SJSA1 (cell line): ENCODE results near the gene SLC25A25. TPM values are rescaled to one million over a fixed set of nuclear protein-coding genes. Genes with fewer than 3 reads are reported as not detected.

Experiments
- DNase-seq, 2 experiments: peaks; one replicate each; pipeline ENCODE4 v3.0.0-alpha.2; 2015 to 2020; ENCODE audit warnings: low spot score in 2 of 2, low read depth in 1 of 2
- H3K27ac ChIP-seq: fragments of 250-450 bp; sonication (Bioruptor Pico); 2 replicates; pipeline ENCODE4 v1.5.1; 2020; ENCODE audit warnings: mild to moderate bottlenecking, moderate library complexity
- H3K27me3 ChIP-seq: fragments of 250-450 bp; sonication (Bioruptor Pico); replicated peaks from 2 replicates; pipeline ENCODE4 v1.5.1; 2020; ENCODE audit warnings: mild to moderate bottlenecking, moderate library complexity
- H3K36me3 ChIP-seq: fragments of 250-450 bp; sonication (Bioruptor Pico); 2 replicates; pipeline ENCODE4 v1.5.1; 2020; ENCODE audit warnings: mild to moderate bottlenecking
- H3K4me1 ChIP-seq: fragments of 250-450 bp; sonication (Bioruptor Pico); replicated peaks from 2 replicates; pipeline ENCODE4 v1.6.1; 2021; ENCODE audit warnings: mild to moderate bottlenecking
- H3K4me3 ChIP-seq: fragments of 250-450 bp; sonication (Bioruptor Pico); 2 replicates; pipeline ENCODE4 v1.5.1; 2020; ENCODE audit warnings: mild to moderate bottlenecking
- H3K9me3 ChIP-seq: fragments of 250-450 bp; sonication (Bioruptor Pico); replicated peaks from 2 replicates; pipeline ENCODE4 v1.5.1; 2020; ENCODE audit warnings: mild to moderate bottlenecking
- total RNA-seq: library from RNA; depleted of rRNA; stranded (reverse); fragments of >200 nt; shearing (Covaris generic); gene quantifications from 2 replicates; pipeline ENCODE4 v1.2.3, GENCODE V29; 2014

SLC25A25 gene
- total RNA-seq, 1 experiment from 2014 or later: 30.8 TPM

DNA sequence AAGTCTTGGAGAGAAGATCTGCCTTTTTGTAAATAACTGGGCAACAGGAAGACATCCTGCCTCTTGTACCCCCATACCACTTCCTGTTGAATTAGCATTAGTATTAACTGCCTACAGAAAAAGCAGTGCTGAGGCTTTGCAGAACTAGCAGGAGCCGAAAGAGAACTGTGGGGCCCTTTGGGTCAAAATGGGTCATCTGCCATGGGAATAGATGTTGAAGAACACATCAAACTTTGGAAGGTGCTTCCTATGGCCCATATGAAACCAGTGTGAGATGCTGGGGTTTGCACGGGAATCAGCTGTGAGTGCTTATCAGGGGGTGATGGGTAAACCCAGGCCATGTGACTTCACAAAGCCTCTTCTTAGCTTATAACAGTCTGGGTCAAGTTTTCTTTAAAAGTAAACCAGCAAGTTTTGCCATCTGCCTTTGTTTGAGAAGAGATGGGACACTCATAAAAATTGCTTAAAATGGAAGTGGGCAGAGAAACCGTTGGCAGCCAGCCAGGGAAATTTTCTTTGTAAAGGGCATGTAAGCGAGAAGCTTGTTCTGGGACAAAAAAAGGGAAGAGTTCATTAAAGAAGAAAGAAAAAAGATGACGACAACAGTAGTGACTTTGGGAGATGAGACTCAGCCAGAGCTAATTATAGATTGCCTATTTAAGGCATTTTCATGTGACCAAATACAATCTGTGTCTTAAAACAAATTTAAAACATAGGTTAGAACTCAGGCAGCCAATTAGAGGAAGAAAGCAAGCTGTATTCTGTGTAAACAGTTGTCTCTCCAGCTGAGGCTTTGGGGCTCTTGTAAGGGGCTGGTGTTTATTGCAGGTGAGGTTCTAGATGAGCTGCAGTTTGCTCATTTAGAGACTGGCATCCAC lies 4.4 kb downstream of the SLC25A25 start:
- Histone ChIP-seq H3K27me3 (no peaks in the 10 kb centered on the region), H3K27ac (peak overlapping the region; percentile 62), H3K36me3 (peaks cover 15% of the 10 kb centered on the region), H3K4me3 (no peak overlapping the region), H3K4me1 (peaks cover 31% of the 10 kb centered on the region), H3K9me3 (no peaks in the 10 kb centered on the region)
- DNase-seq: peak; percentile 76 to 77

DNA sequence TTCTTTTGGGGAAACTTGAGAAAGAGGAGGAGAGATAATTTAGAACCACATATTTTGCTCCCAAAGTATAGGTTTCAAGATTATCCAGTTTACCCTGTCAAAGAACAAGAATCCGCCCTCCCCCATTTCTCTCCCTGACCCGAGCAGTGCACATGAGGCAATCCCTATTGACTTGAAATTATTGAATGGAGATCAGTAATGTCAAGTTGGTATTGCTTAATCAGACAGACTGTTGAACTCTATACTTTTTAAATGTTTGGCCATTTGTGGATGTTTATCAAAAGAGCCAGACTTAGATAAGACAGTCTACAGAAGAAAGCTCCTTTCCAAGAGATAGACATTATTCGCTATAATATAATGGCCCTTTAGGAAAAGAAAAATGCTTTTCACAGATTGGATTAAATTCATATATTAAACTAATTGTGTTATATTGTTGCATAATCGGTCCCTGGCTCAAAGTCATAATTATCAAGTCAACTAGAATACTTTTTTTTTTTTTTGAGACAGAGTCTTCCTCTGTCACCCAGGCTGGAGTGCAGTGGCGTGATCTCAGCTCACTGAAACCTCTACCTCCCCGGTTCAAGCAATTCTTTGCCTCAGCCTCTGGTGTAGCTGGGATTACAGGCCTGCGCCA lies 5.3 kb downstream of the SLC25A25 start:
- Histone ChIP-seq H3K4me3 (no peak overlapping the region), H3K27ac (peak overlapping the region; percentile 62; the same call in 1 of the 2 replicates), H3K36me3 (peaks cover 13% of the 10 kb centered on the region), H3K9me3 (no peaks in the 10 kb centered on the region), H3K27me3 (no peaks in the 10 kb centered on the region), H3K4me1 (peaks cover 29% of the 10 kb centered on the region)
- no peak for DNase-seq

DNA sequence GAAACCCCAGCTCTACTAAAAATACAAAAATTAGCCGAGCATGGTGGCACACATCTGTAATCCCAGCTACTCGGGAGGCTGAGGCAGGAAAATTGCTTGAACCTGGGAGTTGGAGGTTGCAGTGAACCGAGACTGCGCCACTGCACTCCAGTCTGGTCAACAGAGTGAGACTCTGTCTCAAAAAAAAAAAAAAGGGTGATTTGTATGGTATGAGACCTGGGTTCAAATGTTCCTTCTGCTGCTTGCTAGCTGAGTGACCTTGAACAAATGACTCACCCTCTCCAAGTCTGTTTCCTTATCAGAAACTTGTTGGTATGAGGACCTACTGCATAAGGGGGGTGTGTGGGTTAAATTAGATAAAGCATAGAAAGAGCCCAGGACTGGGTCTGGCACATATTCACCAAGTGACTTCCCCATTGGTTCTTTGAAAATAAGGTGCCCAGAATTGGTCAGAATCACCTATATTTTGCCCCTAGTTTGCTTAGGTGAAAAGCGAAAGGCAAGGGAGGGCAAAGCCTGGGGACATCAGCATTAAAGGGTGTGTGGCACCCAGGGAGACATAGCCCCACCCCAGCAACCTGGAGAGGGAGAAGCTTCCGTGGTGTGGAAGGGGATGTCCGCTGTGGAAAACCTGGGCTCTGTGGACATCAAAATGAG lies 9.9 kb downstream of the SLC25A25 start:
- no peak overlapping the region for H3K27ac ChIP-seq
- H3K9me3 ChIP-seq: no peaks in the 10 kb centered on the region
- peaks cover 16% of the 10 kb centered on the region for H3K36me3 ChIP-seq
- no peak overlapping the region for H3K4me3 ChIP-seq
- peaks cover 22% of the 10 kb centered on the region for H3K4me1 ChIP-seq
- no peaks in the 10 kb centered on the region for H3K27me3 ChIP-seq
- DNase-seq: no peak

DNA sequence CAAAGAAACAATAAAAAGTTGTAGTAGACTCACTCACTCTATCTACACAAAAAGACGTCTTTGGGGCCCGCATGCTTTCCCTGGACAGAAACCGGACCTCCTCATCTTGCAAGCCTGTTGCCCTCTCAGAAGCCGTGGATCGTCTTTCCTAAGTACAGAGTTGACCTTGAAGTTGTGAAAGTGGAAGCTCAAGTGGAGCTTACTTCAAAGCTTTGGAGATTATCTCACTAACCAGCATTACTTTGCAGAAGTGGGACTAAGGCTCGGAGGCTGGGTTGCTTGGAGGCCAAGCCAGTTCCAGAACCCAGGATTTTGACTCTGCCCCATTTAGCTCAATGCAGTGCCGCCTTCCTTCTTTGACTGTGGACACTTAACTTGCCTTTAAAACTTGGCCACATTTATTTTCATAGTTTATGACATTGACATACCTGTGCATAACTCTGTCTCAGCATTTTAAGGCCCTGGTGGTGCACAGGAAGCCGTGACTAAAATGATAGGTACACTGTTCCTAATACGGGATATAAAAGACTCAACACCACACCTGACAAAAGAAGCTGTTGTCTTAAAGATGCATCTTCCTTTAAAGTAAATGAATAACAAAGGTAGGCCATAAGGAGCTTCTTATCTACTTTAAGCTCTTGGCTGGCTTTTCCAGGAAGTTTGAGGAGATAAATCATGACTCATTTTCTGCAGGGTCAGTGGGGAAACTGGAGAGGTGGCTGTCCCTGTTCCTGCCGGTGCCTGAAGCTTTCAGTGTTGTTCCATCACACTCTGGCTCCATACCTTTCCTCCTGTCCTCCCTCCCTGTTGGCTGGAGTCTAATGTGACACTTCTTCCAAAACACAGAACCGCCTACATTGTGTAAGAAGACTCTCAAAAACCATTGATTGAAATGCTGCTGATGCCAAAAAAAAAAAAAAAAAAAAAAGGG lies 10.7 kb downstream of the SLC25A25 start:
- no peaks in the 10 kb centered on the region for H3K27me3 ChIP-seq
- no peaks in the 10 kb centered on the region for H3K9me3 ChIP-seq
- H3K4me3 ChIP-seq: no peak overlapping the region
- H3K4me1 ChIP-seq: peaks cover 17% of the 10 kb centered on the region
- DNase-seq: no peak
- H3K27ac ChIP-seq: no peak overlapping the region
- peaks cover 16% of the 10 kb centered on the region for H3K36me3 ChIP-seq

DNA sequence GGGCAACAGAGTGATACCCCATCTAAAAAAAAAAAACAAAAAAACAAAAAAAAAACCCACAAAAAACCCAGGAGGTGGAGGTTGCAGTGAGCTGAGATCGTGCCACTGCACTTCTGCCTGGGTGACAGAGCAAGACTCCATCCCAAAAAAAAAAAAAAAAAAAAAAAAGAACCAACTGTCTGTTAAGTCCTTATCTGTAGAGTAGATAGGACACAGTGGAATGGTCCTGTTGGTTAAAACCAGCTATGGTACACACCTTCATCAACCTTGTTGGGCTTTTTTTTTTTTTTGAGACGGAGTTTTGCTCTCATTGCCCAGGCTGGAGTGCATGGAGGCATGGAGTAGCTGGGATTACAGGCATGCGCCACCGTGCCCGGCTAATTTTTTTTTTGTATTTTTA lies 12.2 kb downstream of the SLC25A25 start:
- no peak overlapping the region for H3K27ac ChIP-seq

DNA sequence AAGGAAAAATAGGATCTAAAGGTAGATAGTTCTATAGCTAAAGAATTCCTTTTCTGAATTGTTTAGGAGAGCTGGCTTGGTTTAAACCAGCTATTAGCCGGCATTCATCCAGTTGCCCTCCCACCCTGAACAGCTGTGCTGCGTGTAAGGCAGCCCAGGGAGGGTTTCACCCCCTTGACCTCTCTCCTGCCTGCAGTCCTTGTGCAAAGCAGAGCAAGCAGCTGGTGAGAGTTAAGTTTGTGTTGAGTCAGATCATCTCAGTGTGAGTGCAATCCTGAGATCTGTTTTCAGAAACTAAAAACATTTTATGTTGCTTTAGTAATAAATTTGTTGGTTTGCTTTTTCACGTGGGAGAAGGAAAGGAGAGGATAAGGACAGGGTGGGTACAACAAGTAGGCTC lies 13.0 kb downstream of the SLC25A25 start:
- no peak overlapping the region for H3K27ac ChIP-seq
- DNase-seq: peak in 1 of 2 experiments; percentile 9

More for the DNA sequence above, 12.2 kb downstream of the SLC25A25 start:
- no peak overlapping the region for H3K4me3 ChIP-seq
- peaks cover 13% of the 10 kb centered on the region for H3K36me3 ChIP-seq
- peaks cover 17% of the 10 kb centered on the region for H3K4me1 ChIP-seq
- H3K9me3 ChIP-seq: no peaks in the 10 kb centered on the region
- H3K27me3 ChIP-seq: no peaks in the 10 kb centered on the region
- DNase-seq: no peak

DNA sequence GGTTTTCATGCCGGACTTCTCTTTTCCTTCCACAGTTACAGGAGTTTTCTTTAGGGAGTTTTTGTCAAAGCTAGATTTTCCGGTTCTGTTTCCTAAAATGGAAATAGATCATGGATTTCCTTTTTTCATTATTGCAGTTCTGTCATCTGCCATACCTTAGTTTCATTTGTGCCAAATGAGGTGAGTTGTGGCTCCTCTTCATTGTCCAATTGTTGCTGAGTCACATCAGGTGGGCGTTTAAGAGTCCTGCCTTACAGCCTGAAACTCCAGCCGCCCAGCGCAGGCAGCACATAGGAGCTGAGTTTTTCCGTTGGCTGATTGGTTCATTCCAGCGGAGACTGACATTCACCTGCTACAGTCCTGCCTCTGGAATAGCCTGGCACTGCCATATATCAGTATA lies 14.1 kb downstream of the SLC25A25 start:
- DNase-seq: no peak
- no peak overlapping the region for H3K27ac ChIP-seq
- H3K9me3 ChIP-seq: no peaks in the 10 kb centered on the region
- no peaks in the 10 kb centered on the region for H3K27me3 ChIP-seq
- H3K4me1 ChIP-seq: peaks cover 17% of the 10 kb centered on the region
- no peak overlapping the region for H3K4me3 ChIP-seq
- H3K36me3 ChIP-seq: peaks cover 20% of the 10 kb centered on the region

More for the DNA sequence above, 13.0 kb downstream of the SLC25A25 start:
- Histone ChIP-seq H3K4me3 (no peak overlapping the region), H3K27me3 (no peaks in the 10 kb centered on the region), H3K9me3 (no peaks in the 10 kb centered on the region), H3K36me3 (peaks cover 19% of the 10 kb centered on the region), H3K4me1 (peaks cover 17% of the 10 kb centered on the region)

DNA sequence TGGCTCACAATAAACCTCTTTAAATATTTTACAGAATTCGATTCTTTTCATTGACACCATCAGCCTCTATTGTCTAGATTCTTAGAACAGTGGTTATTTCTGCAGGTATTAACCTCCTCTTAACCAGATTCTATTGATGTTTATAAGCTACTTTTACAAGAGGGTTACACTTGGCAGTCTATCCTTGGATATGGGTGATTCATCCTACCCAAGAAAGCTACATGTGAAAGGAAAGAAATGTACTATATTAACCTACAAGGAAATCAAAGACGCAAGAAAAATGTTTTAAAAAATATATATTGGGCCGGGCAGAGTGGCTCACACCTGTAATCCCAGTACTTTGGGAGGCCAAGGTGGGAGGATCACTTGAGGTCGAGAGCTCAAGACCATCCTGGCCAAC lies 16.7 kb downstream of the SLC25A25 start:
- no peak overlapping the region for H3K27ac ChIP-seq
- no peaks in the 10 kb centered on the region for H3K9me3 ChIP-seq
- no peak for DNase-seq
- no peaks in the 10 kb centered on the region for H3K27me3 ChIP-seq
- H3K4me3 ChIP-seq: no peak overlapping the region
- peaks cover 16% of the 10 kb centered on the region for H3K36me3 ChIP-seq
- H3K4me1 ChIP-seq: peaks cover 9% of the 10 kb centered on the region

DNA sequence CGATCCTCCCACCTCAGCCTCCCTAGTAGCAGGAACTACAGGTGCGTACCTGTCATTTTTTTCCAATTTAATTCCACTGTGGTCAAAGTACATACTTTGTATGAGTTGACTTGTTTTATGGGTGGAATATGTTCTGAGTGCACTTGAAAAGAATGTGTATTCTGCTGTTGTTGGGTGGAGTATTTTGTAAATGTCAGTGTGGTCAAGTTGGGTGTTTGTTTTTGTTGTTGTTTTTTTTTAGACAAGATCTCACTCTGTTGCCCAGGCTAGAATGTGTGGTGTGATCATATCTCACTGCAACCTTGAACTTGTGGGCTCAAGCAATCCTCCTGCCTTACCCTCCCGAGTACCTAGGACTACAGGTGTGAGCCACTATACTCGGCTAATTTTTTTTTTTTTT lies 17.9 kb downstream of the SLC25A25 start:
- H3K4me1 ChIP-seq: peaks cover 5% of the 10 kb centered on the region
- no peak overlapping the region for H3K4me3 ChIP-seq
- no peak overlapping the region for H3K27ac ChIP-seq
- H3K36me3 ChIP-seq: peaks cover 16% of the 10 kb centered on the region
- H3K27me3 ChIP-seq: no peaks in the 10 kb centered on the region
- H3K9me3 ChIP-seq: no peaks in the 10 kb centered on the region
- no peak for DNase-seq

DNA sequence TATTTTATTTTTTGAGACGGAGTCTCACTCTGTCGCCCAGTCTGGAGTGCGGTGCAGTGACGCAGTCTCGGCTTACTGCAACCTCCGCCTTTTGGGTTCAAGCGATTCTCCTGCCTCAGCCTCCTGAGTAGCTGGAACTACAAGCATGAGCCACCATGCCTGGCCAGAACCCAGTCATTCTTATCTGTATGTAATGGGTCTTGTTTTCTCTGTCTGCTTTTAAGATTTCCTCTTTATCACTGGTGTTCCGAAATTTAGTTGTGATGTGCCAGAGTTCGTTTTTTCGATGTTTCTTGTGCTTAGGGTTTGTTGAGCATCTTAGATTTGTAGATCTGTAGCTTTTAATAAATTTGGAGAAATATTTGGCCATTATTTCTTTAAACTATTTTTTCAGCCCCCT lies 19.2 kb downstream of the SLC25A25 start:
- H3K4me1 ChIP-seq: no peaks in the 10 kb centered on the region
- peaks cover 16% of the 10 kb centered on the region for H3K36me3 ChIP-seq
- H3K4me3 ChIP-seq: no peak overlapping the region
- H3K9me3 ChIP-seq: no peaks in the 10 kb centered on the region
- DNase-seq: no peak
- no peaks in the 10 kb centered on the region for H3K27me3 ChIP-seq
- no peak overlapping the region for H3K27ac ChIP-seq

DNA sequence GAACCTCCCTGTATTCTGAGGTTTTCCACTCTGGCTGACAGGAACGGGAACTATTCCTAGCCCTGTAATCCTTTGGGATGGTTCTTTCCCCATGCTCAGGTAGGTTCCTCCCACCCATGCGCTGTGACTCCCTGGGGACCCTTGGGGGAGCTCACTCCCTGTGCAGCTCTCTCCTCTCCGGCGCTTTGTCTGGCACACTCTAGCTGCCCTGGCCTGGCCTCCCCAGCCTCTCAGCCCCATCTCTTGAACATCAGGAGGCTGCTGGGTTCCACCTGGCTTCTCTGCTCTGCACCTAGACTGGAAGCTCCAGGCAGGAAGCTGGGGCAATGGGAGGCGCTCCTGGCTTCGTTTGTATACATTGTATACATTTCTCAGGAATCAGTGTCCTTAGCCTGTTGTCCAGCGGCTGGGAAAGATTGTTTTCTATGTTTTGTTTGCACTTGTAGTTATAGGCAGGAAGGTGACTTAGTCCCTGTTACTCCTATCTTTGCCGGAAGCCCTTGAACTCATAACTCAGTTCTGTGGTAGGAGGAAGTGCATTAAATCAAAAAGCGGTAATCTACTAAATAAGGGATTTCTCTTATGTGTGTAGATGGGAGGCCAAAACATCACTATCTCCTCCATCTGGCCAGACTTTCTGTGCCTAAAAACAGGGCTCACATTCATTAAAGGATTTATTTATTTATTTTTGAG lies 20.4 kb downstream of the SLC25A25 start:
- H3K9me3 ChIP-seq: no peaks in the 10 kb centered on the region

DNA sequence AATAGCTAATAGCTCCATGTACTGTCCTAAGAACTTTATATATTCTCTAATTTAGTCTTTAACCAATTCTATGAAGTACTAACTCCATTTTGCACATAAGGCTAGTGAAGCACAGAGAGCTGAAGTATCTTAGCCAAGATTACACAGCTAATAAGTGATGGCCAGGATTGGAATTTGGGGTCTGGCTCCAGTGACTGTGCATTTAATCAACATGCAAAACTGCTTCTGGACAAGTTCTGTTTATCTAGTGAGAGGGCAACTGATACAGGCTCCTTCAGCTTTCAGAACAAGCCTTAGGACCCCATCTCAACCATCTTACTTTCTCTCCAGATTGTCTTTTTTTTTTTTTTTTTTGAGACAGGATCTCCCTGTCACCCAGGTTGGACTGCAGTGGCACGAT lies 21.3 kb downstream of the SLC25A25 start:
- H3K36me3 ChIP-seq: peaks cover 13% of the 10 kb centered on the region
- no peak overlapping the region for H3K4me3 ChIP-seq
- no peak for DNase-seq

More for the DNA sequence above, 20.4 kb downstream of the SLC25A25 start:
- no peak for DNase-seq
- Histone ChIP-seq H3K27me3 (no peaks in the 10 kb centered on the region), H3K36me3 (peaks cover 13% of the 10 kb centered on the region), H3K27ac (no peak overlapping the region), H3K4me3 (no peak overlapping the region), H3K4me1 (peaks cover 9% of the 10 kb centered on the region)

DNA sequence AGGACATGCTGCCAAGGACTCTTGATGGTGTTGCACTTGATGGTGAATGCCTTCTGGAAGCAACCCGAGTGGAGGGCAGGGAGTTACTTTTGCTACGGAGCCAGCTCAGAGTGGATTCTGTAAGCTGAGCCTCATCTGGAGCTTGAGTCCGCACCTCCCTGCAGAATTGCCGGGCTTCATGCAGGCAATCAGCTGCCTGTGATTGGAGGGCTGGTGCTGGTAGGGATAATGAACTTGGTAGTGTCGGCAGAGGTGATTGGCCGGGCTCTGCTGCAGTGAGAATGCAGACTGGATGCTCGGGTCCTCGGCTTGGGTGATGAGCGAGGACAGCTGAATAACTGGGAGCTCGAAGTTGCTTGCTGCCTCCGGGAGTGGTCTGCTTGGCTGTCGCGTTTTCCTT lies 23.1 kb downstream of the SLC25A25 start:
- H3K4me1 ChIP-seq: peaks cover 23% of the 10 kb centered on the region
- H3K27me3 ChIP-seq: no peaks in the 10 kb centered on the region
- H3K4me3 ChIP-seq: no peak overlapping the region
- H3K27ac ChIP-seq: no peak overlapping the region
- DNase-seq: no peak
- H3K36me3 ChIP-seq: peaks cover 14% of the 10 kb centered on the region
- H3K9me3 ChIP-seq: no peaks in the 10 kb centered on the region

More for the DNA sequence above, 21.3 kb downstream of the SLC25A25 start:
- Histone ChIP-seq H3K9me3 (no peaks in the 10 kb centered on the region), H3K4me1 (peaks cover 17% of the 10 kb centered on the region), H3K27me3 (no peaks in the 10 kb centered on the region), H3K27ac (no peak overlapping the region)
